ENCODE results near the gene ZNF519.

ZNF519 gene

GRCh38 chr18:14086458-14087231 is 45.6 kb downstream of the ZNF519 start:
- ChIA-PET POLR2A (no interaction called here), CTCF (interaction anchor here (0.7 to 2.9 kb wide), 7 partner anchors 172 to 616 kb away, joined by 3 to 18 read pairs (median 3); partner anchors contain the start of gene MC5R)
- DNase-seq (ENCODE audit: extremely low spot score) = peak; percentile 39

GRCh38 chr18:14085770-14086457 is 46.3 kb downstream of the ZNF519 start:
- DNase-seq (ENCODE audit: extremely low spot score) = no peak
- no peak for TF ChIP-seq SP1 (IDR thresholded peaks at IDR 0.05)
- no peak for TF ChIP-seq L3MBTL2 (conservative IDR thresholded peaks at IDR 0.05)
- TF ChIP-seq SUZ12 (IDR thresholded peaks at IDR 0.05) = no peak
- TF ChIP-seq FOXM1 (IDR thresholded peaks at IDR 0.05; ENCODE audit: borderline replicate concordance) = no peak
- no peak for TF ChIP-seq ARNT (IDR thresholded peaks at IDR 0.05)
- TF ChIP-seq CTBP1 (IDR thresholded peaks at IDR 0.05; ENCODE audit: borderline replicate concordance) = no peak
- TF ChIP-seq BHLHE40 (IDR thresholded peaks at IDR 0.05; ENCODE audit: borderline replicate concordance) = no peak
- TF ChIP-seq TARDBP (IDR thresholded peaks at IDR 0.05) = no peak
- TF ChIP-seq HDGF (IDR thresholded peaks at IDR 0.05; ENCODE audit: borderline replicate concordance) = no peak
- no peak for TF ChIP-seq ELF4 (IDR thresholded peaks at IDR 0.05)
- TF ChIP-seq ZNF384 (IDR thresholded peaks at IDR 0.05) = no peak
- no peak for TF ChIP-seq NFRKB (IDR thresholded peaks at IDR 0.05)
- no peak for TF ChIP-seq LEF1 (IDR thresholded peaks at IDR 0.05; ENCODE audit: borderline replicate concordance)
- no peak for TF ChIP-seq FOXK2 (IDR thresholded peaks at IDR 0.05)
- TF ChIP-seq, protein P1, sequence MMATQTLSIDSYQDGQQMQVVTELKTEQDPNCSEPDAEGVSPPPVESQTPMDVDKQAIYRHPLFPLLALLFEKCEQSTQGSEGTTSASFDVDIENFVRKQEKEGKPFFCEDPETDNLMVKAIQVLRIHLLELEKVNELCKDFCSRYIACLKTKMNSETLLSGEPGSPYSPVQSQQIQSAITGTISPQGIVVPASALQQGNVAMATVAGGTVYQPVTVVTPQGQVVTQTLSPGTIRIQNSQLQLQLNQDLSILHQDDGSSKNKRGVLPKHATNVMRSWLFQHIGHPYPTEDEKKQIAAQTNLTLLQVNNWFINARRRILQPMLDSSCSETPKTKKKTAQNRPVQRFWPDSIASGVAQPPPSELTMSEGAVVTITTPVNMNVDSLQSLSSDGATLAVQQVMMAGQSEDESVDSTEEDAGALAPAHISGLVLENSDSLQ (IDR thresholded peaks at IDR 0.05) = no peak
- TF ChIP-seq FOXA1 (IDR thresholded peaks at IDR 0.05) = no peak
- POLR2A ChIA-PET = no interaction called here
- CTCF ChIA-PET = interaction anchor here (0.8 to 2.9 kb wide), 3 partner anchors 255 to 274 kb away, joined by 4 to 18 read pairs (median 16); partner anchors contain the start of gene MC5R

More at GRCh38 chr18:14086458-14087231, 45.6 kb downstream of the ZNF519 start:
- TF ChIP-seq, protein P1 (IDR thresholded peaks at IDR 0.05) = peak; percentile 46
- TF ChIP-seq NFRKB (IDR thresholded peaks at IDR 0.05) = no peak

- DNase-seq (ENCODE audit: extremely low spot score) = no peak
- TF ChIP-seq, protein P1 (IDR thresholded peaks at IDR 0.05) = no peak
- TF ChIP-seq NFRKB (IDR thresholded peaks at IDR 0.05) = no peak
- CTCF ChIA-PET = no interaction called here
- POLR2A ChIA-PET = no interaction called here
Observed at GRCh38 chr18:14075196-14075595, 57.0 kb downstream of the ZNF519 start.

GRCh38 chr18:14074187-14074586 is 58.0 kb downstream of the ZNF519 start:
- ChIA-PET CTCF (interaction anchor here (0.8 kb wide), 1 partner anchor 9 kb away, joined by 3 read pairs; no protein-coding TSS in a partner anchor), POLR2A (no interaction called here)
- no peak for TF ChIP-seq CTBP1 (IDR thresholded peaks at IDR 0.05; ENCODE audit: borderline replicate concordance)
- TF ChIP-seq L3MBTL2 (conservative IDR thresholded peaks at IDR 0.05) = no peak
- no peak for TF ChIP-seq SUZ12 (IDR thresholded peaks at IDR 0.05)
- no peak for TF ChIP-seq TARDBP (IDR thresholded peaks at IDR 0.05)
- no peak for TF ChIP-seq FOXK2 (IDR thresholded peaks at IDR 0.05)
- no peak for TF ChIP-seq SP1 (IDR thresholded peaks at IDR 0.05)
- no peak for TF ChIP-seq FOXA1 (IDR thresholded peaks at IDR 0.05)
- TF ChIP-seq LEF1 (IDR thresholded peaks at IDR 0.05; ENCODE audit: borderline replicate concordance) = no peak
- no peak for TF ChIP-seq HDGF (IDR thresholded peaks at IDR 0.05; ENCODE audit: borderline replicate concordance)
- TF ChIP-seq BHLHE40 (IDR thresholded peaks at IDR 0.05; ENCODE audit: borderline replicate concordance) = no peak
- TF ChIP-seq, protein P1 (IDR thresholded peaks at IDR 0.05) = no peak
- no peak for TF ChIP-seq NFRKB (IDR thresholded peaks at IDR 0.05)
- no peak for TF ChIP-seq ARNT (IDR thresholded peaks at IDR 0.05)
- no peak for TF ChIP-seq ZNF384 (IDR thresholded peaks at IDR 0.05)
- no peak for TF ChIP-seq FOXM1 (IDR thresholded peaks at IDR 0.05; ENCODE audit: borderline replicate concordance)
- peak; percentile 14 for DNase-seq (ENCODE audit: extremely low spot score)

GRCh38 chr18:14053661-14054060 is 78.6 kb downstream of the ZNF519 start:
- POLR2A ChIA-PET = no interaction called here
- no peak for TF ChIP-seq ELF4 (IDR thresholded peaks at IDR 0.05)
- TF ChIP-seq L3MBTL2 (conservative IDR thresholded peaks at IDR 0.05) = no peak
- no peak for TF ChIP-seq SUZ12 (IDR thresholded peaks at IDR 0.05)
- TF ChIP-seq FOXM1 (IDR thresholded peaks at IDR 0.05; ENCODE audit: borderline replicate concordance) = no peak
- no peak for TF ChIP-seq FOXA1 (IDR thresholded peaks at IDR 0.05)
- no peak for TF ChIP-seq NFRKB (IDR thresholded peaks at IDR 0.05)
- TF ChIP-seq ZNF384 (IDR thresholded peaks at IDR 0.05) = no peak
- TF ChIP-seq HDGF (IDR thresholded peaks at IDR 0.05; ENCODE audit: borderline replicate concordance) = no peak
- no peak for TF ChIP-seq LEF1 (IDR thresholded peaks at IDR 0.05; ENCODE audit: borderline replicate concordance)
- TF ChIP-seq FOXK2 (IDR thresholded peaks at IDR 0.05) = no peak
- no peak for DNase-seq (ENCODE audit: extremely low spot score)
- CTCF ChIA-PET = no interaction called here
